ENCODE measurements around the gene PTPN7. TPM values are rescaled to one million over a fixed set of nuclear protein-coding genes. Genes with fewer than 3 reads are reported as not detected.

PTPN7 gene
- total RNA-seq, 1 donor from 2014 or later, result 2.6 TPM

DNA sequence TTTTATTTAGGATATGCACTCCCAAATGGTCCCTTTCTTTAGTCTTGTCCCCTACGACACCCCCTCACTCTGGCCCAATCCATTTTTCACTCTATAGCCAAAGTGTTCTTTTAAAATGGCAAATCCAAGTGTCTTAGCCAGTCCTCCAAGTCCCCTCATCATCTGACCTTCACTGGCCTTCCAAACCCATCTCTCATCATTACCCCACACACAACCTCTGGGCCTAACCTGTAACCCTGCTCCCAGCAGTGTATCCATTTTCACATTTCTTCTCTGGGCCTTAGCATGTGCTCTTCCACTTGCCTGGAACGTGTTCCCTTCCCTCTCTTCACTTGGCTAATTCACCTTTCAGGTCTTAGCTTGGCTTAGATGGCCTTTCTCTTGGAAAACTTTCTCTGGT is 9.4 kb downstream of the PTPN7 start:
- H3K4me3 ChIP-seq (ENCODE audit: low read depth, low read length), result no peak overlapping the region
- H3K27me3 ChIP-seq (ENCODE audit: control insufficient read depth, insufficient read depth, low read length), result no peaks in the 10 kb centered on the region
- DNase-seq (ENCODE audit: low read depth), result no peak
- no peaks in the 10 kb centered on the region for H3K36me3 ChIP-seq (ENCODE audit: control insufficient read depth, insufficient read depth, low read length)
- TF ChIP-seq, protein P1, sequence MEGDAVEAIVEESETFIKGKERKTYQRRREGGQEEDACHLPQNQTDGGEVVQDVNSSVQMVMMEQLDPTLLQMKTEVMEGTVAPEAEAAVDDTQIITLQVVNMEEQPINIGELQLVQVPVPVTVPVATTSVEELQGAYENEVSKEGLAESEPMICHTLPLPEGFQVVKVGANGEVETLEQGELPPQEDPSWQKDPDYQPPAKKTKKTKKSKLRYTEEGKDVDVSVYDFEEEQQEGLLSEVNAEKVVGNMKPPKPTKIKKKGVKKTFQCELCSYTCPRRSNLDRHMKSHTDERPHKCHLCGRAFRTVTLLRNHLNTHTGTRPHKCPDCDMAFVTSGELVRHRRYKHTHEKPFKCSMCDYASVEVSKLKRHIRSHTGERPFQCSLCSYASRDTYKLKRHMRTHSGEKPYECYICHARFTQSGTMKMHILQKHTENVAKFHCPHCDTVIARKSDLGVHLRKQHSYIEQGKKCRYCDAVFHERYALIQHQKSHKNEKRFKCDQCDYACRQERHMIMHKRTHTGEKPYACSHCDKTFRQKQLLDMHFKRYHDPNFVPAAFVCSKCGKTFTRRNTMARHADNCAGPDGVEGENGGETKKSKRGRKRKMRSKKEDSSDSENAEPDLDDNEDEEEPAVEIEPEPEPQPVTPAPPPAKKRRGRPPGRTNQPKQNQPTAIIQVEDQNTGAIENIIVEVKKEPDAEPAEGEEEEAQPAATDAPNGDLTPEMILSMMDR (IDR thresholded peaks at IDR 0.05; ENCODE audit: insufficient read depth, low read length, poor library complexity, severe bottlenecking), result no peak

DNA sequence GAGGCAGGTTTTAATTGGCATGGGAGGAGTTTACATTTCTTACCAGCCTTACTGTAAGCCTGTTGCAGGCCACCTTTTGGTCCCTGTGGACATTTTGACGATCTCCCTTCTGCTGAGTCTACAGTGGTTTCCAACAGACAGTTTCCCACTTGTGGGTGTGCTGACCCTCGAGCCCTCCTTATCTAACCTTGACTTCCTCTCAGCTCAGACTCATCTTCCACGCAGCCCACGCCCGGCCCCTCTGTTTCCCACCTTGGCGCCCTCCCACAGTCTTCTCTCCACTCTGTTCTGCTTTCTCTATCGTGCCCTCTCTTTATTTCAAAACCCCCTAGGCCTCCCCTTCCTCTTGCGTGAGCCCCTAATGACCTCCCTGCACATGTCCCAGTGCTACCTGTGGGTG is 9.8 kb downstream of the PTPN7 start:
- DNase-seq (ENCODE audit: low read depth), result no peak
- TF ChIP-seq, protein P1 (IDR thresholded peaks at IDR 0.05; ENCODE audit: insufficient read depth, low read length, poor library complexity, severe bottlenecking), result no peak
- Histone ChIP-seq H3K4me3 (ENCODE audit: low read depth, low read length) (no peak overlapping the region), H3K36me3 (ENCODE audit: control insufficient read depth, insufficient read depth, low read length) (no peaks in the 10 kb centered on the region), H3K27me3 (ENCODE audit: control insufficient read depth, insufficient read depth, low read length) (no peaks in the 10 kb centered on the region)

DNA sequence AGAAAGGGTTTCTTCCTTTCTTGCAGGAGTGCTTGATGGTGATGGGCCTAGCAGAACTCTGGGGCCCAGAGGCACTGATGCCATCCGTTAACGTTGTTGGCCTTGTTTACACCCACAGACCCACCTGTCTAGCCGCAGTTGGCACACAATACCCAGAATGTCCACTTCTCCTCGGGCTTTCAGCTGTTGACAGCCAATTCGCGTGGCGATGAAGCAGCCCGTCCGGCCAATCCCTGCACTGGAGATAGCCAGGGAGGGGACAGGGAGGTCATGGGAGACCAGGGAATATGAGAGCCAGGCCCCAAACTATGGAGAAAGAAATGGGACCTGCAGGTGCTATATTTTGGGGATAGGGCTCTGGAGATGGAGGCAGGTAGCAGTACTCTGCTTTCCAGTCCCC is 10.2 kb downstream of the PTPN7 start:
- H3K36me3 ChIP-seq (ENCODE audit: control insufficient read depth, insufficient read depth, low read length), result no peaks in the 10 kb centered on the region
- no peak overlapping the region for H3K4me3 ChIP-seq (ENCODE audit: low read depth, low read length)
- TF ChIP-seq, protein P1 (IDR thresholded peaks at IDR 0.05; ENCODE audit: insufficient read depth, low read length, poor library complexity, severe bottlenecking), result no peak
- no peaks in the 10 kb centered on the region for H3K27me3 ChIP-seq (ENCODE audit: control insufficient read depth, insufficient read depth, low read length)
- DNase-seq (ENCODE audit: low read depth), result no peak

DNA sequence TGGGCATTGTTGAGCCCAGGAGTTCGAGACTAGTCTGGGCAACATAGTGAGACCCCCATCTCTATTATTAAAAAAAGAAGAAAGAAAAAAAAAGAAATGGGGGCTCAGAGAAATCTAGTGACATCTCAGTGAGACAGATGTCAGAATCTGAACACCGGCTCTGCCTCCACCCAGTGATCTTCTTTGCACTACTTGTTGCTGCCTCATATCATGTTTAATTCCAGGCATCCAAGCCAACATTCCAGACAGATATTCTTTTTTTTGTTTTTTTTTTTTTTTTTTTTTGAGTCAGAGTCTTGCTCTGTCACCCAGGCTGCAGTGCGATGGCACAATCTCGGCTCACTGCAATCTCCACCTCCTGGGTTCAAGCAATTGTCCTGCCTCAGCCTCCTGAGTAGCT is 10.8 kb downstream of the PTPN7 start:
- no peaks in the 10 kb centered on the region for H3K36me3 ChIP-seq (ENCODE audit: control insufficient read depth, insufficient read depth, low read length)
- H3K4me3 ChIP-seq (ENCODE audit: low read depth, low read length), result no peak overlapping the region
- H3K27me3 ChIP-seq (ENCODE audit: control insufficient read depth, insufficient read depth, low read length), result no peaks in the 10 kb centered on the region
- DNase-seq (ENCODE audit: low read depth), result no peak
- TF ChIP-seq, protein P1 (IDR thresholded peaks at IDR 0.05; ENCODE audit: insufficient read depth, low read length, poor library complexity, severe bottlenecking), result no peak

DNA sequence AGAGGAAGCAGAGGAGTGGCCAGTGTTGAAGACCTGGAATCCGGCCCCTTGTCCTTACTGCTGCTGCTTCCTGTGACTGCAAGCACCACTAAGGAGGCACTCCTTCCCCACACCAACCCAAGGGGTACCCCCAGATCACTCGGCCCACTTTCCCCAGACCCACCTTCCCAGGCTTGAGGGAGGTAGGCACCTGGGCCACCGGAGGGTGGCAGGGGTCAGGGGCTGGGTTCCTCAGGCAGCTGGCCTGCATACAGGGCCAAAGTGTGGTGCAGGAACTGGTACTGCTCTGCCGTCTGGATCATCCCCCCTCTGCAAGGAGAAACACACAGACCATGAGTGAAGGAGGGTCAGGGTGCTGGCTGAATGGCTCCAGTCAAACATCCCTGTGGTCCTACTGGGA is 12.0 kb downstream of the PTPN7 start:
- Histone ChIP-seq H3K36me3 (ENCODE audit: control insufficient read depth, insufficient read depth, low read length) (no peaks in the 10 kb centered on the region), H3K4me3 (ENCODE audit: low read depth, low read length) (no peak overlapping the region), H3K27me3 (ENCODE audit: control insufficient read depth, insufficient read depth, low read length) (no peaks in the 10 kb centered on the region)
- TF ChIP-seq, protein P1 (IDR thresholded peaks at IDR 0.05; ENCODE audit: insufficient read depth, low read length, poor library complexity, severe bottlenecking), result no peak
- no peak for DNase-seq (ENCODE audit: low read depth)

DNA sequence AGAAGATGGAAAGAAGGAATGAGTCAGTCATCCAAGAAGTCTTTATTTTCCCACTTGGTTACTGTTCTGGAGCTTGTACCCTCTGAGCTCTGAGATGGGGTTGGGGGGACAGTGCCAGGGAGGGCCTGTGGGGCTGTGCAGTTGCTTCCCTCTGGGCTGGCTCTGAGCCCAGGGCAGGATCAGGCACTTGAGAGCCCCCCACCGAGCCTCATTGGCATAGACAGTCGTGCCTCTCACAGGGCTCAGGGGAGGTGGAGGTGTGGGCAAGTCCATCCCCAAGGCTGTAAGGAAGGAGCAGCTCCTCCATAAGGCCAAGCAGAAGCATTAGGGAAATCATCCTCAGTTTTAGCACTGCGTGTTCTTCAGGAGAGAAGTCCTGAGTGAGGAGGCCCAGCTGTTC is 13.4 kb downstream of the PTPN7 start:
- H3K4me3 ChIP-seq (ENCODE audit: low read depth, low read length), result no peak overlapping the region
- no peak for DNase-seq (ENCODE audit: low read depth)
- TF ChIP-seq, protein P1 (IDR thresholded peaks at IDR 0.05; ENCODE audit: insufficient read depth, low read length, poor library complexity, severe bottlenecking), result no peak
- no peaks in the 10 kb centered on the region for H3K36me3 ChIP-seq (ENCODE audit: control insufficient read depth, insufficient read depth, low read length)
- H3K27me3 ChIP-seq (ENCODE audit: control insufficient read depth, insufficient read depth, low read length), result no peaks in the 10 kb centered on the region

All from kidney epithelial cell (primary cell).